K562 (cell line): ENCODE results near the gene ABCA13. TPM values are rescaled to one million over a fixed set of nuclear protein-coding genes. Genes with fewer than 3 reads are reported as not detected.

ENCODE experiments used
- MGA ChIP-seq: fragments of 450-650 bp; IDR thresholded peaks from 2 replicates; pipeline ENCODE4 v1.6.1; 2016; ENCODE audit warnings: mild to moderate bottlenecking, moderate library complexity
- THAP12 ChIP-seq: fragments of 250-450 bp; sonication (Bioruptor Pico); IDR thresholded peaks from 2 replicates; pipeline ENCODE4 v1.9.0; 2021; ENCODE audit warnings: mild to moderate bottlenecking, inconsistent platforms
- ZBTB40 ChIP-seq, 2 experiments: fragments of 450-650 bp in 1 of 2; sonication (generic) in 1 of 2; formaldehyde crosslinking in 1 of 2; IDR thresholded peaks; 2 replicates each; pipeline versions ENCODE4 v1.7.1 to v1.9.0; 2016 to 2022; ENCODE audit warnings: inconsistent platforms in 1 of 2, mild to moderate bottlenecking in 1 of 2, missing genetic modification reagents in 1 of 2
- polyA plus RNA-seq, 8 experiments: library from polyadenylated mRNA; depleted of rRNA in 4 of 8; stranded (reverse) in 5 of 8; unstranded in 3 of 8; fragments of >200 nt; fragmentation: Nextera tagmentation in 2 of 8; fragmentation: Illumina TruSeq in 1 of 8; extraction: Ambion mirVana in 2 of 8; extraction: Trizol in 1 of 8; gene quantifications; 2 replicates each; pipeline versions ENCODE4 v1.2.1 to v1.2.3, GENCODE V29; 2011 to 2014; ENCODE audit warnings: inconsistent platforms in 1 of 8, missing spikeins in 1 of 8
- total RNA-seq, 7 experiments: library from RNA; depleted of rRNA in 6 of 7; stranded (reverse); fragments of >200 nt in 6 of 7; fragmentation: Illumina TruSeq in 2 of 7; extraction: Trizol in 2 of 7; gene quantifications; 2 replicates each; pipeline versions ENCODE4 v1.2.1 to v1.2.3, GENCODE V29; 2011 to 2021; ENCODE audit warnings: low replicate concordance in 1 of 7

The ABCA13 gene
- total and polyA plus RNA-seq, 9 of the 15 experiments (the other 6 are each of a cell fraction or from before 2014, with no cell fraction given): 0.14 to 1.5 (median 0.38) TPM

- TF ChIP-seq ZBTB40 (IDR thresholded peaks at IDR 0.05) (no peak), ZBTB40 (CRISPR knock-in tag; IDR thresholded peaks at IDR 0.05) (no peak), THAP12 (no peak), MGA (no peak)
These were observed 176.1 kb downstream of the ABCA13 start (continued) for GRCh38 chr7:48347230-48347825.
